GM23338 (cell line): ENCODE results near the gene GLRA1. TPM values are rescaled to one million over a fixed set of nuclear protein-coding genes. Genes with fewer than 3 reads are reported as not detected.

ENCODE experiments used
- ATAC-seq: fragments of 200-7000 bp; cut with Tn5 transposase; 3 replicates; pipeline ENCODE4 v1.9.1; 2020
- DNase-seq: peaks from one replicate; pipeline ENCODE4 v3.0.0-alpha.2; 2015; ENCODE audit warnings: low spot score
- H2AFZ ChIP-seq: fragments of 200-600 bp; sonication (generic); 2 replicates; pipeline ENCODE4 v1.8.0; 2016; ENCODE audit warnings: antibody characterized with exemption, mild to moderate bottlenecking, moderate library complexity
- H3F3A ChIP-seq: fragments of 200-600 bp; sonication (generic); replicated peaks from 2 replicates; pipeline ENCODE4 v1.8.0; 2017; ENCODE audit warnings: antibody characterized with exemption, mixed run types, low read depth
- H3K27ac ChIP-seq: fragments of 200-600 bp; sonication (generic); 2 replicates; pipeline ENCODE4 v1.6.1; 2016; ENCODE audit warnings: low read depth
- H3K27me3 ChIP-seq: fragments of 200-600 bp; sonication (generic); 2 replicates; pipeline ENCODE4 v1.8.0; 2016; ENCODE audit warnings: mild to moderate bottlenecking, mixed run types, moderate library complexity; ENCODE audit not compliant: insufficient read depth
- H3K36me3 ChIP-seq: fragments of 200-600 bp; sonication (generic); 2 replicates; pipeline ENCODE4 v1.8.0; 2016; ENCODE audit warnings: mild to moderate bottlenecking; ENCODE audit not compliant: insufficient read depth
- H3K4me1 ChIP-seq: fragments of 200-600 bp; sonication (generic); 2 replicates; pipeline ENCODE4 v1.8.0; 2016; ENCODE audit warnings: mild to moderate bottlenecking, moderate library complexity; ENCODE audit not compliant: insufficient read depth
- H3K4me2 ChIP-seq: fragments of 200-600 bp; sonication (generic); 2 replicates; pipeline ENCODE4 v1.7.1; 2017; ENCODE audit warnings: mixed run types
- H3K4me3 ChIP-seq: fragments of 200-600 bp; sonication (generic); 2 replicates; pipeline ENCODE4 v1.6.1; 2016; ENCODE audit warnings: mixed run types
- H3K79me2 ChIP-seq: fragments of 200-600 bp; sonication (generic); replicated peaks from 2 replicates; pipeline ENCODE4 v1.8.0; 2017; ENCODE audit warnings: mild to moderate bottlenecking; ENCODE audit not compliant: insufficient read depth
- H3K9me2 ChIP-seq: fragments of 200-600 bp; sonication (generic); 2 replicates; pipeline ENCODE4 v1.8.0; 2017; ENCODE audit not compliant: insufficient read depth
- H4K20me1 ChIP-seq: fragments of 200-600 bp; sonication (generic); replicated peaks from 2 replicates; pipeline ENCODE4 v1.8.0; 2017; ENCODE audit warnings: mild to moderate bottlenecking; ENCODE audit not compliant: insufficient read depth
- H3K27ac Mint-ChIP-seq: 2 replicates; pipeline ENCODE4 v1.8.0; 2020; ENCODE audit warnings: inconsistent platforms, mild to moderate bottlenecking, moderate library complexity, mixed read lengths
- H3K27me3 Mint-ChIP-seq: 3 replicates; pipeline ENCODE4 v1.8.0; 2022; ENCODE audit warnings: low read depth, mild to moderate bottlenecking, moderate library complexity, mixed read lengths, inconsistent platforms; ENCODE audit not compliant: insufficient read depth, poor library complexity
- H3K36me3 Mint-ChIP-seq: 3 replicates; pipeline ENCODE4 v1.8.0; 2021; ENCODE audit warnings: low read depth, mild to moderate bottlenecking, inconsistent platforms, moderate library complexity, mixed read lengths
- H3K4me1 Mint-ChIP-seq: 3 replicates; pipeline ENCODE4 v1.8.0; 2020; ENCODE audit warnings: mild to moderate bottlenecking, inconsistent platforms, mixed read lengths
- H3K4me3 Mint-ChIP-seq: 3 replicates; pipeline ENCODE4 v1.8.0; 2021; ENCODE audit warnings: moderate library complexity, mild to moderate bottlenecking, inconsistent platforms, mixed read lengths
- H3K9me3 Mint-ChIP-seq: 3 replicates; pipeline ENCODE4 v1.8.0; 2020; ENCODE audit warnings: moderate library complexity, mild to moderate bottlenecking, inconsistent platforms, mixed read lengths
- CREB1 ChIP-seq: fragments of 250-450 bp; sonication (Bioruptor Pico); IDR thresholded peaks from 2 replicates; pipeline ENCODE4 v1.5.0; 2020; ENCODE audit warnings: low read depth, mild to moderate bottlenecking, moderate library complexity
- ETS1 ChIP-seq: IDR thresholded peaks from 2 replicates; pipeline ENCODE4 v1.6.1; 2016; ENCODE audit warnings: antibody characterized with exemption
- EZH2 ChIP-seq: fragments of 200-600 bp; sonication (generic); IDR thresholded peaks from one replicate; pipeline ENCODE4 v1.8.0; 2017; ENCODE audit warnings: antibody characterized with exemption, mild to moderate bottlenecking, low read depth; ENCODE audit not compliant: unreplicated experiment
- JUNB ChIP-seq: IDR thresholded peaks from one replicate; pipeline ENCODE4 v1.6.1; 2016; ENCODE audit warnings: antibody characterized with exemption; ENCODE audit not compliant: unreplicated experiment
- POLR2AphosphoS5 ChIP-seq: IDR thresholded peaks from 2 replicates; pipeline ENCODE4 v1.6.1; 2016; ENCODE audit warnings: antibody characterized with exemption, low read depth
- ZNF114 ChIP-seq: fragments of 250-450 bp; sonication (Bioruptor Pico); IDR thresholded peaks from 2 replicates; pipeline ENCODE4 v1.5.0; 2020; ENCODE audit warnings: mild to moderate bottlenecking, moderate library complexity
- ZNF331 ChIP-seq: fragments of 250-450 bp; sonication (Bioruptor Pico); IDR thresholded peaks from 2 replicates; pipeline ENCODE4 v1.5.0; 2020; ENCODE audit warnings: low read depth, mild to moderate bottlenecking, moderate library complexity
- ZNF462 ChIP-seq: fragments of 250-450 bp; sonication (Bioruptor Pico); IDR thresholded peaks from 2 replicates; pipeline ENCODE4 v1.5.0; 2020; ENCODE audit warnings: mild to moderate bottlenecking, moderate library complexity
- polyA plus RNA-seq: library from polyadenylated mRNA; unstranded; fragments of >200 nt; fragmentation: Nextera tagmentation; extraction: Ambion mirVana; gene quantifications from 2 replicates; pipeline ENCODE4 v1.2.1, GENCODE V29; 2016
- total RNA-seq: library from RNA; depleted of rRNA; stranded (reverse); fragments of >200 nt; shearing (Covaris generic); gene quantifications from 2 replicates; pipeline ENCODE4 v1.2.3, GENCODE V29; 2014

Gene GLRA1
- total and polyA plus RNA-seq, 2 experiments from 2014 or later: not detected

DNA sequence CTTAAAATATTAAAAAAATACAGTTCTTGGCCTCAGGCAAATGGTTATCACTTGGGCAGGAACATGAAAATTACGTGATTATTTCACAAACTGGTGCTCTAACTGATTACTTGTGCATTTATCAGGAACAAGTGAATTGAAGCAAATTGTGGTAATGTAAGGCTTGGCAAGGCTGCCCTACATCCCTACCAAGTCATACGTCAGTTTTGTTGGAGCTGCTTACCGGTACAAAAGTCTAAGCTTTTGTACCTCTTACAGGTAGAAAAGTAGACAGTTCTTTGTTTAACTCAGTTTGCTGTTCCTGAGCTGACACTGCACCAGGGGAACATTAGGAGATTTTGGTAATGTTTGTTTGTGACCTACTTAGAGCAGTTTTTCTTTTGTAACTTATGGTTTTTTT is 150.7 kb downstream of the GLRA1 start:
- DNase-seq (no peak), ATAC-seq (no peak)
- H3K4me2 ChIP-seq: peak overlapping the region; percentile 91
- Mint-ChIP-seq H3K4me1 (peaks cover 43% of the 10 kb centered on the region), H3K9me3 (no peaks in the 10 kb centered on the region), H3K36me3 (peaks cover 55% of the 10 kb centered on the region), H3K27ac (no peak overlapping the region), H3K4me3 (peak overlapping the region; percentile 84; the same call in 2 of the 3 replicates), H3K27me3 (peaks cover 6% of the 10 kb centered on the region)
- no peaks in the 10 kb centered on the region for H3K9me2 ChIP-seq
- H3K4me1 ChIP-seq: peaks cover 39% of the 10 kb centered on the region
- H3F3A ChIP-seq: no peaks in the 10 kb centered on the region
- no peaks in the 10 kb centered on the region for H3K36me3 ChIP-seq
- H3K27me3 ChIP-seq: no peaks in the 10 kb centered on the region
- TF ChIP-seq EZH2 (no peak), ZNF331 (no peak), JUNB (no peak), ZNF114 (CRISPR knock-in tag) (no peak), ETS1 (no peak), CREB1 (CRISPR knock-in tag) (no peak)
- peak overlapping the region; percentile 82 for H3K4me3 ChIP-seq
- H2AFZ ChIP-seq: no peak overlapping the region
- peaks cover 66% of the 10 kb centered on the region for H4K20me1 ChIP-seq
- H3K79me2 ChIP-seq: peaks cover 81% of the 10 kb centered on the region
- H3K27ac ChIP-seq: no peak overlapping the region

- Mint-ChIP-seq H3K36me3 (peaks cover 45% of the 10 kb centered on the region), H3K4me1 (peaks cover 38% of the 10 kb centered on the region), H3K9me3 (no peaks in the 10 kb centered on the region), H3K27me3 (peaks cover 6% of the 10 kb centered on the region), H3K4me3 (peak overlapping the region; percentile 84; the same call in 2 of the 3 replicates), H3K27ac (peak overlapping the region; percentile 96)
- Histone ChIP-seq H2AFZ (no peak overlapping the region), H3K79me2 (peaks cover 75% of the 10 kb centered on the region), H3K36me3 (no peaks in the 10 kb centered on the region), H4K20me1 (peaks cover 56% of the 10 kb centered on the region), H3K4me1 (peaks cover 36% of the 10 kb centered on the region), H3K27me3 (no peaks in the 10 kb centered on the region), H3K27ac (0 out of 2 replicates have a peak overlapping the region, but pooled peaks have one; percentile 48), H3F3A (no peaks in the 10 kb centered on the region), H3K4me2 (peak overlapping the region; percentile 91), H3K4me3 (peak overlapping the region; percentile 82), H3K9me2 (no peaks in the 10 kb centered on the region)
- no peak for ATAC-seq
- DNase-seq: no peak
- TF ChIP-seq ETS1 (no peak), ZNF462 (CRISPR knock-in tag) (no peak), POLR2AphosphoS5 (0 out of 2 replicates have a peak, but pooled peaks have one; percentile 14)
Observed at GRCh38 chr5:151772846-151773561, 151.6 kb downstream of the GLRA1 start.
